NCI-H187 (cell line): ENCODE measurements around the gene C6orf141.
"Not testable (repeated sequence)": the region's sequence is repeated elsewhere in the genome, so short reads cannot be mapped to it uniquely, and the experiment has no call there.

ENCODE experiments used
- DNase-seq, 2 experiments: peaks; one replicate each; lab custom pipeline; 2025; lab: John Stamatoyannopoulos, UW

The C6orf141 gene

DNA sequence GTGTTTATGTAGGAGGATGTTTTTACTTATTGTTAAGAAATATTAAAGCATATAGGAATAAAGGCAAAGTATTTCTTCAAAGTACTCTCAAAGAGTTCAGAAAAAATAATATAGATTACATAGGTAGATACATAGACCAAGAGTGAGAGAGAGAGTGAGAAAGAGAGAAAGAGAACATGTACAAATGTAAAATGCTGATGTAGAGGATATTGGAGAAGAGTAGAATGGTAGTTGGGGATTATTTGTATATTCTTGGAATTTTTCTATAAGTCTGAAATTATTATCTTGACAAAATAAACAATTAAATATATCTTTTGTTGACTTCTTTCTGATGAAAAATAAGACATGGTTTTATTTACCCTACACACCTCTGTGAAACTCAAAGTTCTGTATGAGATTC lies 29.2 kb downstream of the C6orf141 start:
- no peak for DNase-seq

DNA sequence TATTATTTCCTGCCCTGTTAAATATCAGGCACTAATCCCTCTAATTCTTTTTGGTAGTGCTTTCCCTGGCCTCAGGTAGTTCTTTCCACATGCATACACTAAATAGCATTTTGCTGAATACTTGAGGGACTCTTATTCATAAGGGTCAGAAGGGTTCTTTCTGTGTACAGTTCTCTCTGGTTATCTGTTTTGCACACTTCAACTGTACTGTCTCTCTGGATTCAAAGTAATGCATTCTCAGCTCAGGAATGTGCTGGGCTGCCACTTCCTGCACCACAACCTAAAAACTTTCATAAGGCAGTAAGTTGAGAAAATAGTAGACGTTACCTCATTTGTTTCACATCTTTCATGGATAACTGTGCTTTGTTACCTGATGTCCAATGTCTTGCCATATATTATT lies 32.1 kb downstream of the C6orf141 start:
- no peak for DNase-seq

DNA sequence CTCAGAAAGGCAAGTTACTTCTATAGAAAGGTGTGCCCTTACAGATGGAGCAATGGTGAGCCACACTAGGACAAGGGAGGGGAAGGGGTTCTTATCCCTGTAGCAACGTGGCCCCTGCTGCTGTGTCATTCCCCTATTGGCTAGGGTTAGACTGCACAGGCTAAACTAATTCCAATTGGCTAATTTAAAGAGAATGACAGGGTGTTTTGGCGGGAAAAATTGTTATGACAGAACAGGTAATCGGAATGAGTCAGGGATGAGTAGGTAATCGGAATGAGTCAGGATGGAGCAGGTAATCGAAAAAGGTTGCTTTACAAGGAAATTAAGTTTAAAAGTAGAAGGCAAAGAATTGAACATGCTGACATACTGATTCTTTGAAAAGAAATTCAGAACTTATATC lies 36.8 kb downstream of the C6orf141 start:
- not testable (repeated sequence) for DNase-seq
